A549 (cell line): ENCODE data around the gene HSD11B1L. TPM values are rescaled to one million over a fixed set of nuclear protein-coding genes. Genes with fewer than 3 reads are reported as not detected.

Source experiments
- ATAC-seq, 2 experiments: fragments of 200-7000 bp in 1 of 2; fragments of >200 bp in 1 of 2; cut with Nextera tagmentation in 1 of 2; cut with Tn5 transposase in 1 of 2; 3 replicates each; pipeline versions ENCODE4 v1.8.0 to v1.9.1; 2018 to 2020; ENCODE audit warnings: mild to moderate bottlenecking in 1 of 2, moderate library complexity in 1 of 2
- CTCF ChIA-PET: fragments of 300-600 bp; sonication (Branson Sonifier 250); formaldehyde crosslinking; extraction: SDS; loops from one replicate; lab custom pipeline; 2021; ENCODE audit warnings: antibody characterized with exemption, inconsistent platforms; lab: Yijun Ruan, JAX
- POLR2A ChIA-PET: fragments of 350-600 bp; formaldehyde crosslinking; extraction: SDS; loops from one replicate; lab custom pipeline; 2021; ENCODE audit warnings: antibody characterized with exemption, inconsistent platforms; lab: Yijun Ruan, JAX
- DNase-seq, 2 experiments: peaks; one replicate each; pipeline versions ENCODE4 v3.0.0 to v3.0.0-alpha.2; 2011 to 2016; ENCODE audit warnings: low read depth in 1 of 2, low spot score in 1 of 2
- FAIRE-seq: peaks from 2 replicates; lab custom pipeline; 2011; peaks lifted over from hg19 to GRCh38; lab: Jason Lieb, UNC
- H3K27ac ChIP-seq, 2 experiments: fragments of >200 bp; sonication (Bioruptor Twin); formaldehyde crosslinking; 3 replicates each; pipeline ENCODE4 v1.5.1; 2016 to 2017
- H3K4me1 ChIP-seq: fragments of >200 bp; sonication (Bioruptor Twin); formaldehyde crosslinking; 3 replicates; pipeline ENCODE4 v1.6.1; 2016
- H3K4me2 ChIP-seq: fragments of >200 bp; sonication (Bioruptor Twin); formaldehyde crosslinking; 3 replicates; pipeline ENCODE4 v1.6.1; 2016
- H3K4me3 ChIP-seq: fragments of >200 bp; sonication (Bioruptor Twin); formaldehyde crosslinking; 3 replicates; pipeline ENCODE4 v1.5.1; 2016
- H3K9me3 ChIP-seq: fragments of >200 bp; sonication (Bioruptor Twin); formaldehyde crosslinking; 3 replicates; pipeline ENCODE4 v1.6.1; 2016
- CBX8 ChIP-seq: fragments of 200-600 bp; sonication (generic); IDR thresholded peaks from 2 replicates; pipeline ENCODE4 v1.6.1; 2016
- CEBPB ChIP-seq, 2 experiments: fragments of >200 bp in 1 of 2; sonication (Bioruptor Twin) in 1 of 2; formaldehyde crosslinking in 1 of 2; IDR thresholded peaks; 2 replicates each; pipeline ENCODE4 v1.6.1; 2012 to 2016
- CHD2 ChIP-seq: fragments of 150-350 bp; IDR thresholded peaks from 2 replicates; pipeline ENCODE4 v1.6.1; 2014; ENCODE audit warnings: low read length; ENCODE audit not compliant: partially characterized antibody
- CHD4 ChIP-seq: fragments of 200-600 bp; sonication (generic); IDR thresholded peaks from 2 replicates; pipeline ENCODE4 v1.6.1; 2016; ENCODE audit warnings: antibody characterized with exemption, mild to moderate bottlenecking, borderline replicate concordance
- EHF ChIP-seq: fragments of 250-450 bp; sonication (Bioruptor Pico); IDR thresholded peaks from 2 replicates; pipeline ENCODE4 v1.5.0; 2020; ENCODE audit warnings: mild to moderate bottlenecking
- FOSL2 ChIP-seq, 2 experiments: fragments of 450-650 bp in 1 of 2; fragments of >200 bp in 1 of 2; sonication (Bioruptor Twin) in 1 of 2; formaldehyde crosslinking; IDR thresholded peaks; 2 replicates each; pipeline versions ENCODE4 v1.5.0 to v1.6.1; 2016 to 2020; ENCODE audit warnings: mild to moderate bottlenecking in 1 of 2, moderate library complexity in 1 of 2
- HDAC2 ChIP-seq: fragments of 200-600 bp; sonication (generic); IDR thresholded peaks from 2 replicates; pipeline ENCODE4 v1.6.1; 2016
- HOXA7 ChIP-seq: fragments of 250-450 bp; sonication (Bioruptor Pico); IDR thresholded peaks from 2 replicates; pipeline ENCODE4 v1.5.0; 2020; ENCODE audit warnings: mild to moderate bottlenecking, moderate library complexity
- HOXB5 ChIP-seq: fragments of 250-450 bp; sonication (Bioruptor Pico); IDR thresholded peaks from 2 replicates; pipeline ENCODE4 v1.5.0; 2020; ENCODE audit warnings: mild to moderate bottlenecking, moderate library complexity
- JUN ChIP-seq, 2 experiments: fragments of >200 bp; sonication (Bioruptor Twin); formaldehyde crosslinking; IDR thresholded peaks; 2 replicates in 1 of 2; 3 replicates in 1 of 2; pipeline ENCODE4 v1.6.1; 2016 to 2017
- MAFK ChIP-seq: fragments of 450-650 bp; IDR thresholded peaks from 2 replicates; pipeline ENCODE4 v1.6.1; 2014; ENCODE audit not compliant: partially characterized antibody
- MAZ ChIP-seq: fragments of 150-350 bp; IDR thresholded peaks from 2 replicates; pipeline ENCODE4 v1.6.1; 2014; ENCODE audit warnings: antibody characterized with exemption, low read depth, low read length, borderline replicate concordance
- MYC ChIP-seq: IDR thresholded peaks from 2 replicates; pipeline ENCODE4 v1.6.1; 2012; ENCODE audit warnings: mild to moderate bottlenecking, inconsistent platforms, low read length, improper control_type of control experiment, borderline replicate concordance
- NFE2L2 ChIP-seq: fragments of 150-350 bp; conservative IDR thresholded peaks from 2 replicates; pipeline ENCODE4 v1.6.1; 2014; ENCODE audit warnings: low read length
- POLR2AphosphoS2 ChIP-seq: conservative IDR thresholded peaks from 2 replicates; pipeline ENCODE4 v1.6.1; 2012; ENCODE audit warnings: low read length, improper control_type of control experiment, inconsistent platforms
- RAD21 ChIP-seq, 2 experiments: fragments of >200 bp in 1 of 2; sonication (Bioruptor Twin) in 1 of 2; formaldehyde crosslinking in 1 of 2; IDR thresholded peaks in 1 of 2; conservative IDR thresholded peaks in 1 of 2; 2 replicates in 1 of 2; 3 replicates in 1 of 2; pipeline ENCODE4 v1.6.1; 2012 to 2018; ENCODE audit warnings: inconsistent platforms in 1 of 2
- RARB ChIP-seq: fragments of 250-450 bp; sonication (Bioruptor Pico); IDR thresholded peaks from 2 replicates; pipeline ENCODE4 v1.8.0; 2021; ENCODE audit warnings: mild to moderate bottlenecking, moderate library complexity
- SMC3 ChIP-seq: fragments of >200 bp; sonication (Bioruptor Twin); formaldehyde crosslinking; IDR thresholded peaks from 3 replicates; pipeline ENCODE4 v1.6.1; 2018; ENCODE audit warnings: inconsistent platforms
- ZC3H11A ChIP-seq: fragments of 450-650 bp; IDR thresholded peaks from 2 replicates; pipeline ENCODE4 v1.6.1; 2014; ENCODE audit warnings: antibody characterized with exemption, mild to moderate bottlenecking
- ZSCAN20 ChIP-seq: fragments of 250-450 bp; sonication (Bioruptor Pico); IDR thresholded peaks from 2 replicates; pipeline ENCODE4 v1.8.0; 2022; ENCODE audit warnings: mild to moderate bottlenecking, moderate library complexity
- WGBS: methylation state at CpG from one replicate; pipeline ENCODE4 v1.1.6; 2017; ENCODE audit errors: missing lambda C conversion rate; 5-methylcytosine and 5-hydroxymethylcytosine counted together
- polyA plus RNA-seq, 4 experiments: library from polyadenylated mRNA; depleted of rRNA in 3 of 4; stranded (reverse); fragments of >200 nt; fragmentation: RNase III in 1 of 4; extraction: RNeasy Plus Mini Kit Qiagen cat#74134 plus additional on column Dnase treatment in 1 of 4; gene quantifications; 2 replicates in 3 of 4; 3 replicates in 1 of 4; pipeline ENCODE4 v1.2.3, GENCODE V29; 2011 to 2017
- TF ChIP-seq, protein P1 (sequence below): fragments of 450-650 bp; IDR thresholded peaks from 2 replicates; pipeline ENCODE4 v1.6.1; 2014; ENCODE audit warnings: antibody characterized with exemption
- TF ChIP-seq, protein P2 (sequence below): fragments of 150-350 bp; IDR thresholded peaks from 2 replicates; pipeline ENCODE4 v1.6.1; 2014; ENCODE audit warnings: low read depth, mild to moderate bottlenecking, low read length
- TF ChIP-seq, protein P3 (sequence below): fragments of 200-600 bp; sonication (generic); IDR thresholded peaks from 2 replicates; pipeline ENCODE4 v1.6.1; 2016; ENCODE audit warnings: antibody characterized with exemption, mild to moderate bottlenecking, moderate library complexity

HSD11B1L gene
- polyA plus RNA-seq, 2 of the 4 experiments (the other 2 are of a cell fraction): 2.8 to 4.8 TPM

DNA sequence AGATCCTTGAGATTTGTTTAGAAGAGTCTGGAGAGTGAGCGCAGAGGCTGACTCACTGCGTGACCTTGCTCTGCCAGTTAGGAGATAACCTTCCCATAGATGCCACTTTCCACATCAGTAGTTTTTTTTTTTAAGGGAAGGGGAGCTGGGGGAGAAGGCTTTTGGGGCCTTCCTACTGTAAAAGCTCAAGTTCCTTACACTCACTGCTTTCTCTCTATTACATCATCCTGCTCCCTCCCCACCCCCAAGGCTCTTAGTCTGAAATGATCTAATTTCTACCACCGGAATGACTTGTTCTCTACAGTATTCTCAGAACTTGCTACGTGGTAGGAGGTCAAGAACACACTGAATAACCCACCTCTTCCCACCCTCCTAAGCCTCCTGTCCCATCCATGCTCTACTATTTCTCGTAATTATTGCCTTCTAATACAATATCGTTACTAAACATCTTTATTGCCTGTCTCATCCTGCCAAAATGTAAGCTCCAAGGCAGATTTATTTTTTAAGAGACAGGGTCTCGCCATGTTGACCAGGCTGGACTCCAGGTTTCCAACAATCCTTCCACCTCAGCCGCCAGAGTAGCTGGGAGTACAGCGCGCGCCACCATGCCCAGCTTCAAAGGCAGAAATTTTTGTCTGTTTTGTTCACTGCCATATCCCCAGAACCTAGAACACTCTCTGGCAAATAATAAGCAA is 37.9 kb downstream of the HSD11B1L start:
- POLR2A ChIA-PET: interaction anchor here (0.6 to 3.7 kb wide), 5 partner anchors 14 to 83 kb away, joined by 3 to 45 read pairs (median 3); partner anchors contain the start of genes DUS3L and RPL36
- peaks cover 11% of the 10 kb centered on the region; the same call in 2 of the 3 replicates for H3K4me1 ChIP-seq
- no peak for TF ChIP-seq SMC3
- peak in 1 of 2 experiments; percentile 44; a peak in 2 of 5 replicates for TF ChIP-seq JUN (IDR thresholded peaks at IDR 0.05)
- TF ChIP-seq CHD2: no peak
- no peak for TF ChIP-seq EHF (CRISPR knock-in tag)
- TF ChIP-seq CEBPB (IDR thresholded peaks at IDR 0.05): peak in 1 of 2 experiments; percentile 12; a peak in 1 of 4 replicates
- no peak for TF ChIP-seq CBX8
- TF ChIP-seq, all 56 proteins: peak for 2
- H3K4me2 ChIP-seq: peak overlapping the region; percentile 92
- no peaks in the 10 kb centered on the region for H3K9me3 ChIP-seq
- WGBS: 29% methylated on average over 11 of the region's 11 CpGs
- peak overlapping the region; percentile 97 to 100 for H3K27ac ChIP-seq
- FAIRE-seq: no peak
- CTCF ChIA-PET: interaction anchor here (0.6 to 2.3 kb wide), 5 partner anchors 7 to 32 kb away, joined by 3 to 12 read pairs (median 4); no protein-coding TSS in a partner anchor
- no peak for ATAC-seq
- peak in 1 of 2 experiments; percentile 46 for DNase-seq
- peak overlapping the region; percentile 100 for H3K4me3 ChIP-seq

DNA sequence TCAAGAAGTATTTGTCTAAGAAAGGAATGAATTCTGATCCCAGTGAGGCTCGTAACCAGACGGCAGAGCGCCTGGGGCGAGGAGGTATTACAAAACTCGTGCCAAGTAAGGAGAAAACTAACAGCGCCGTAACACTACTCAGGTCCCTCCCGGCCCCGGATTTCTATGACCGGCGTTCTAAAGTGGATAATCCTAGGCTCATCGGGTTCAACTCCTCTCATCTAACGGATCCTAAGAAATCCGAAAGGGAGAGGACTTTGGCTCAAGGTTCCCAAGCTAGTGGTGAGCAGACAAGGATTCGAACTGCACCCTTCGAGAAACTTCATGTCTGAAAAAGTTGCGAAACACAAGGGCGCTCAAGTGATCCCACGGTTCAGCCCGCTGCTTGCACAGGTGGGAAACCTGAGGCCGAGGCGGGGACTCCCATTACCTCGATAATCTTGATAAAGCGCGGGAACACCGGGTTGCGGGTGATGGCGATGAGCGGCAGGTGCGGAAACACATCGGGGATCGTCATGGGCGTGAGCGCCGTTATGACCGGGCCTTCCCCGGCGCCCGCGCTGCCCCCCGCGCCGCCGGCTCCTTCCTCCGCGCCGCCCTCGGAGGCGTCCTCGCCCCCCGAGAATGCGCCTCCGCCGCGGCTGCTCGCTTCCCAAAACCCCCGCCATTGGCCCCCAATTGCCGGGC is 38.6 kb downstream of the HSD11B1L start:
- POLR2A ChIA-PET: interaction anchor here (0.6 to 3.7 kb wide), 9 partner anchors 10 to 249 kb away, joined by 3 to 45 read pairs (median 3); partner anchors contain the start of genes DUS3L and RPL36
- H3K4me1 ChIP-seq: peaks cover 11% of the 10 kb centered on the region; the same call in 2 of the 3 replicates
- WGBS: 2% methylated on average over 31 of the region's 58 CpGs
- H3K4me3 ChIP-seq: peak overlapping the region; percentile 100
- peak overlapping the region; percentile 92 for H3K4me2 ChIP-seq
- FAIRE-seq: no peak
- CTCF ChIA-PET: interaction anchor here (0.6 to 2.3 kb wide), 8 partner anchors 8 to 1090 kb away, joined by 3 to 12 read pairs (median 4); partner anchors contain the start of gene RPL36
- no peak for DNase-seq
- TF ChIP-seq NFE2L2 (no peak), CEBPB (IDR thresholded peaks at IDR 0.05) (peak; percentile 46 to 64; a peak in 3 of 4 replicates)
- ATAC-seq: no peak; a peak in 1 of 6 replicates
- H3K27ac ChIP-seq: peak overlapping the region; percentile 97 to 100
- H3K9me3 ChIP-seq: no peaks in the 10 kb centered on the region

DNA sequence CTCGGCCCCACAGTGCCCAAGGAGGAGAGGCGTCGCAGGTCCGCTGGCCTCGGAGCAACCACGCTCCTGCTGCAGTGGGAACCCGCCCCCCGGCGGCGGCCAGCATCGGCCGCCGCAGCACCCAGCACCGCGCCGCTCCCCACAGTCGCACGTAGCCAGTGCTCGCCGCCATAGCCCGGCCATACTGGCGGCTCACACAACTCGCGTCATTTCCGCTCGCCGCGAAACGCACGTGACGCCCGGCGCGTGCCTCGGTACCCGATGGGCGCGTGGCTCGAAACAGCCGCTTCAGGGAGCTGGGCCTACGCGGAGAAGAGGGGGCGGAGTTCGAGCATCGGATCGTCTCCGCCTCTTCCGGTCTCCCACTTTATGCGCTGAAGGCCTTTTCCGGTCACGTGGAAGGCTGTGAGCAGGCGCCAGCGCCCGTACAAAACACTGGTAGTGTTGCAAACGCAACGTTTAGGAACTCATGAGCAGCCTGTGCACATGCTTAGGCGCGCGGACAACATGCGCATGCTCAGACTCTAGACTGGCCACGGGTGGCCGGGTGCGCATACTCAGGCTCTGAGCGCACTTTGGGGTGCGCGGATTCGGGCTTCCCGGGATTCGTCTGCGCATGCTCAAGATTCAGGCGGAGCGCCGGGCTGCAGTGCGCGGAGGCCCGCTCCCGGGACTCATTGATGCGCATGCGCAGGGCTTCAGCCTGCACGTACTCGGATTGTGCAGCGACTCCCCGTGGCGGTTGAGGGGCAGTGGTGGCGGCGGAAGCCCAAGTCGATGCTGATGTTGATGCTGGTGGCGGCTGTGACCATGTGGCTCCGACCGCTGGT is 39.3 kb downstream of the HSD11B1L start, which contains the start of the genes CATSPERD and LONP1:
Gene CATSPERD (plus strand): TSS at position 677 of the 830 bp plus-strand sequence. CDS start 101 bp downstream, at position 778.
Gene LONP1 (minus strand): TSS at position 186 of the 830 bp plus-strand sequence. CDS start 14 bp downstream, at position 172.
- Histone ChIP-seq H3K4me1 (peaks cover 11% of the 10 kb centered on the region; the same call in 2 of the 3 replicates), H3K9me3 (no peaks in the 10 kb centered on the region), H3K4me2 (peak within 1 kb of the TSS; percentile 92), H3K27ac (peak within 1 kb of the TSS; percentile 97 to 100), H3K4me3 (peak within 1 kb of the TSS; percentile 100)
- FAIRE-seq (no peak), ATAC-seq (peak; percentile 92 to 94), DNase-seq (peak; percentile 94 to 98)
- CTCF ChIA-PET: interaction anchor here (0.6 to 2.3 kb wide), 11 partner anchors 8 to 1089 kb away, joined by 3 to 12 read pairs (median 4); partner anchors contain the start of gene RPL36
- POLR2A ChIA-PET: interaction anchor here (0.6 to 3.7 kb wide), 13 partner anchors 11 to 248 kb away, joined by 3 to 45 read pairs (median 3); partner anchors contain the start of genes DUS3L, RPL36 and SAFB2
- WGBS: 0% methylated on average over 27 of the region's 90 CpGs
- no peak for TF ChIP-seq FOSL2 (IDR thresholded peaks at IDR 0.05)
- TF ChIP-seq FOSL2 (CRISPR knock-in tag; IDR thresholded peaks at IDR 0.05): no peak
- no peak for TF ChIP-seq HOXA7 (CRISPR knock-in tag)
- TF ChIP-seq RAD21 (conservative IDR thresholded peaks at IDR 0.05 in 1 of 2, IDR thresholded peaks at IDR 0.05 in 1 of 2): no peak
- TF ChIP-seq, protein P1, sequence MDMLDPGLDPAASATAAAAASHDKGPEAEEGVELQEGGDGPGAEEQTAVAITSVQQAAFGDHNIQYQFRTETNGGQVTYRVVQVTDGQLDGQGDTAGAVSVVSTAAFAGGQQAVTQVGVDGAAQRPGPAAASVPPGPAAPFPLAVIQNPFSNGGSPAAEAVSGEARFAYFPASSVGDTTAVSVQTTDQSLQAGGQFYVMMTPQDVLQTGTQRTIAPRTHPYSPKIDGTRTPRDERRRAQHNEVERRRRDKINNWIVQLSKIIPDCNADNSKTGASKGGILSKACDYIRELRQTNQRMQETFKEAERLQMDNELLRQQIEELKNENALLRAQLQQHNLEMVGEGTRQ: peak; percentile 98
- TF ChIP-seq, protein P2, sequence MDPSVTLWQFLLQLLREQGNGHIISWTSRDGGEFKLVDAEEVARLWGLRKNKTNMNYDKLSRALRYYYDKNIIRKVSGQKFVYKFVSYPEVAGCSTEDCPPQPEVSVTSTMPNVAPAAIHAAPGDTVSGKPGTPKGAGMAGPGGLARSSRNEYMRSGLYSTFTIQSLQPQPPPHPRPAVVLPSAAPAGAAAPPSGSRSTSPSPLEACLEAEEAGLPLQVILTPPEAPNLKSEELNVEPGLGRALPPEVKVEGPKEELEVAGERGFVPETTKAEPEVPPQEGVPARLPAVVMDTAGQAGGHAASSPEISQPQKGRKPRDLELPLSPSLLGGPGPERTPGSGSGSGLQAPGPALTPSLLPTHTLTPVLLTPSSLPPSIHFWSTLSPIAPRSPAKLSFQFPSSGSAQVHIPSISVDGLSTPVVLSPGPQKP: no peak
- TF ChIP-seq ZC3H11A: no peak
- TF ChIP-seq HOXB5 (CRISPR knock-in tag): no peak
- TF ChIP-seq CHD4: no peak
- TF ChIP-seq MYC: peak; percentile 93
- no peak for TF ChIP-seq ZSCAN20 (CRISPR knock-in tag)
- no peak for TF ChIP-seq HDAC2
- no peak for TF ChIP-seq MAFK
- no peak for TF ChIP-seq RARB (CRISPR knock-in tag)
- TF ChIP-seq CBX8: no peak
- no peak for TF ChIP-seq NFE2L2
- TF ChIP-seq MAZ: no peak
- TF ChIP-seq POLR2AphosphoS2: no peak
- TF ChIP-seq, protein P3, sequence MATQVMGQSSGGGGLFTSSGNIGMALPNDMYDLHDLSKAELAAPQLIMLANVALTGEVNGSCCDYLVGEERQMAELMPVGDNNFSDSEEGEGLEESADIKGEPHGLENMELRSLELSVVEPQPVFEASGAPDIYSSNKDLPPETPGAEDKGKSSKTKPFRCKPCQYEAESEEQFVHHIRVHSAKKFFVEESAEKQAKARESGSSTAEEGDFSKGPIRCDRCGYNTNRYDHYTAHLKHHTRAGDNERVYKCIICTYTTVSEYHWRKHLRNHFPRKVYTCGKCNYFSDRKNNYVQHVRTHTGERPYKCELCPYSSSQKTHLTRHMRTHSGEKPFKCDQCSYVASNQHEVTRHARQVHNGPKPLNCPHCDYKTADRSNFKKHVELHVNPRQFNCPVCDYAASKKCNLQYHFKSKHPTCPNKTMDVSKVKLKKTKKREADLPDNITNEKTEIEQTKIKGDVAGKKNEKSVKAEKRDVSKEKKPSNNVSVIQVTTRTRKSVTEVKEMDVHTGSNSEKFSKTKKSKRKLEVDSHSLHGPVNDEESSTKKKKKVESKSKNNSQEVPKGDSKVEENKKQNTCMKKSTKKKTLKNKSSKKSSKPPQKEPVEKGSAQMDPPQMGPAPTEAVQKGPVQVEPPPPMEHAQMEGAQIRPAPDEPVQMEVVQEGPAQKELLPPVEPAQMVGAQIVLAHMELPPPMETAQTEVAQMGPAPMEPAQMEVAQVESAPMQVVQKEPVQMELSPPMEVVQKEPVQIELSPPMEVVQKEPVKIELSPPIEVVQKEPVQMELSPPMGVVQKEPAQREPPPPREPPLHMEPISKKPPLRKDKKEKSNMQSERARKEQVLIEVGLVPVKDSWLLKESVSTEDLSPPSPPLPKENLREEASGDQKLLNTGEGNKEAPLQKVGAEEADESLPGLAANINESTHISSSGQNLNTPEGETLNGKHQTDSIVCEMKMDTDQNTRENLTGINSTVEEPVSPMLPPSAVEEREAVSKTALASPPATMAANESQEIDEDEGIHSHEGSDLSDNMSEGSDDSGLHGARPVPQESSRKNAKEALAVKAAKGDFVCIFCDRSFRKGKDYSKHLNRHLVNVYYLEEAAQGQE: no peak
